ENCODE results near the gene LSAMP. TPM values are rescaled to one million over a fixed set of nuclear protein-coding genes. Genes with fewer than 3 reads are reported as not detected.

LSAMP gene
- total RNA-seq (10 to 100 TPM; 22.9 to 47.1 (median 30.1) TPM), polyA plus RNA-seq (1 to 10 TPM in 2 of 3 donors, under 1 TPM in 1; 0.23 to 6.5 (median 1.2) TPM)

GRCh38 chr3:116445311-116445841 lies at the start of gene LSAMP:
TSS of gene LSAMP (minus strand) at chr3:116445487.
- intact Hi-C loops (cut with DNase I) = loop anchor here (2.0 to 5.0 kb wide), 2 partner anchors 23 to 548 kb away; no protein-coding TSS in a partner anchor
- H3K9me3 ChIP-seq = no peaks in the 10 kb centered on the region
- peaks cover 0 to 37% (median 14%) of the 10 kb centered on the region in 4 donors for H3K4me1 ChIP-seq
- H3K36me3 ChIP-seq = no peaks in the 10 kb centered on the region
- peak within 1 kb of the TSS; percentile 62 to 72 (median 64) for H3K4me3 ChIP-seq
- WGBS, 2 donors = 8 to 26% methylated on average over 15 of the region's 15 CpGs
- peak; percentile 80 for DNase-seq
- no peaks in the 10 kb centered on the region for H3K27me3 ChIP-seq
- no peak for TF ChIP-seq CTCF (IDR thresholded peaks at IDR 0.05)
- no peak for TF ChIP-seq POLR2A (IDR thresholded peaks at IDR 0.05)
- TF ChIP-seq EP300 (IDR thresholded peaks at IDR 0.05) = no peak
- peak in 1 of 4 donors; percentile 26 for TF ChIP-seq POLR2AphosphoS5 (IDR thresholded peaks at IDR 0.05)
- H3K27ac ChIP-seq = peak within 1 kb of the TSS in 3 of 4 donors; percentile 65 to 82 (median 76)

GRCh38 chr3:116492379-116492778 lies 47.1 kb upstream of the LSAMP start:
- Histone ChIP-seq H3K27ac (no peak overlapping the region), H3K36me3 (no peaks in the 10 kb centered on the region), H3K4me3 (no peak overlapping the region), H3K27me3 (no peaks in the 10 kb centered on the region), H3K4me1 (no peaks in the 10 kb centered on the region), H3K9me3 (no peaks in the 10 kb centered on the region)
- intact Hi-C loops (cut with DNase I) = no loop called here
- 80 to 93% methylated on average over 2 of the region's 2 CpGs for WGBS, 2 donors
- DNase-seq = no peak
- TF ChIP-seq CTCF (IDR thresholded peaks at IDR 0.05) (no peak), POLR2A (IDR thresholded peaks at IDR 0.05) (no peak), POLR2AphosphoS5 (IDR thresholded peaks at IDR 0.05) (no peak), EP300 (IDR thresholded peaks at IDR 0.05) (no peak)

GRCh38 chr3:116483135-116483534 lies 37.8 kb upstream of the LSAMP start:
- TF ChIP-seq CTCF (IDR thresholded peaks at IDR 0.05) = no peak
- no peak for TF ChIP-seq POLR2AphosphoS5 (IDR thresholded peaks at IDR 0.05)
- no peak for TF ChIP-seq EP300 (IDR thresholded peaks at IDR 0.05)
- no peak for TF ChIP-seq POLR2A (IDR thresholded peaks at IDR 0.05)
- 41 to 71% methylated on average over 4 of the region's 4 CpGs for WGBS, 2 donors
- intact Hi-C loops (cut with DNase I) = no loop called here

GRCh38 chr3:116476691-116477090 lies 31.4 kb upstream of the LSAMP start:
- Histone ChIP-seq H3K27me3 (no peaks in the 10 kb centered on the region), H3K4me3 (no peak overlapping the region), H3K27ac (no peak overlapping the region), H3K36me3 (no peaks in the 10 kb centered on the region), H3K4me1 (no peaks in the 10 kb centered on the region), H3K9me3 (peaks cover 0 to 3% (median 0%) of the 10 kb centered on the region in 4 donors)
- intact Hi-C loops (cut with DNase I) = no loop called here
- DNase-seq = no peak
- TF ChIP-seq POLR2AphosphoS5 (IDR thresholded peaks at IDR 0.05) (no peak), POLR2A (IDR thresholded peaks at IDR 0.05) (no peak), EP300 (IDR thresholded peaks at IDR 0.05) (no peak), CTCF (IDR thresholded peaks at IDR 0.05) (no peak)

More at GRCh38 chr3:116483135-116483534, 37.8 kb upstream of the LSAMP start:
- Histone ChIP-seq H3K4me1 (no peaks in the 10 kb centered on the region), H3K9me3 (peaks cover 0 to 3% (median 0%) of the 10 kb centered on the region in 4 donors), H3K36me3 (no peaks in the 10 kb centered on the region), H3K27me3 (no peaks in the 10 kb centered on the region), H3K4me3 (no peak overlapping the region), H3K27ac (no peak overlapping the region)
- DNase-seq = no peak

GRCh38 chr3:116474801-116475200 lies 29.5 kb upstream of the LSAMP start:
- H3K36me3 ChIP-seq = no peaks in the 10 kb centered on the region
- H3K27ac ChIP-seq = no peak overlapping the region
- no peaks in the 10 kb centered on the region for H3K4me1 ChIP-seq
- DNase-seq = no peak
- no peaks in the 10 kb centered on the region for H3K9me3 ChIP-seq
- no peak for TF ChIP-seq POLR2A (IDR thresholded peaks at IDR 0.05)
- TF ChIP-seq POLR2AphosphoS5 (IDR thresholded peaks at IDR 0.05) = no peak
- TF ChIP-seq CTCF (IDR thresholded peaks at IDR 0.05) = no peak
- no peak for TF ChIP-seq EP300 (IDR thresholded peaks at IDR 0.05)
- no peaks in the 10 kb centered on the region for H3K27me3 ChIP-seq
- intact Hi-C loops (cut with DNase I) = no loop called here
- H3K4me3 ChIP-seq = no peak overlapping the region

Measured in sigmoid colon (tissue), 7 donors.